ENCODE results near the gene RAPGEF2.
"Not testable (repeated sequence)": the region's sequence is repeated elsewhere in the genome, so short reads cannot be mapped to it uniquely, and the experiment has no call there.

Gene RAPGEF2

DNA sequence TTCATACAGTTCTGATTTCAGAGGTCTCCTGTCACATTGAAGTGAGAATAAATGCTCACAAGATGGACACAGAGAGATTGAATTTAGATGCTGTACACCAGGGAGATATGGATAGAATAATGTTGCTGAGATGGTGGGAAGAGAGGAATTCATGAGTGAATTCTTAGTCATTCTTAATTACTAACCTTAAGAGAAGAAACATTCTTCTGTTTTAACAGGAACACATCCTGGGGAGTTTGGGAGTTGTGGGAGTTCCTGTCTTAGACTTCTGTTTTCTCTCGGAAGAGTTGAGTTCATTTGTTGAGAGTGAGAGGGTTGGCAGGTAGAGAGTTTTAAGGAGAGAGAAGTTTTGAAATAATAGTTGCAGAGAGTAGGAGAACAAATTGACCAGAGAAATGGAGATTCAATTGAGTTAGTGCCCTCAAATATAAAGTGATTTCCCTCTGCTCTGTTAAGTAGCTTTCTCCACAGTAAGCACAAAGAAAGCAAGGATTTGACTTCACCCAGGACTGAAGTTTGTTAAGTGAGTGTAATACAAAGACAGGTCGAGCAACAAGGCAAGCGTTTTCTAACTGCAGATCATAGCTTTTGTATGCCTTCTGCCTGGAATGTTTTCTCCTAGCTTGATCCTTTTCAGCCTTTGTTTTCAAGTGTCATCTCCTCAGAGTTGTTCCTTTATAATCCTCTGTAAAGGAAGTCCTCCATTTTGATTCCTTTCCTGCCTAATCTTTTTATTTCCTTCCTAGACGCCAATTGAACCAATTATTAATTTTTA is 205.9 kb downstream of the RAPGEF2 start:
- Histone ChIP-seq H3K9me3 (ENCODE audit: control insufficient read depth, low read length) (no peaks in the 10 kb centered on the region), H3K4me1 (ENCODE audit: control insufficient read depth, insufficient read depth, low read length, poor library complexity, severe bottlenecking) (no peaks in the 10 kb centered on the region), H3K27ac (ENCODE audit: insufficient read depth, low read length, poor library complexity, severe bottlenecking) (no peak overlapping the region), H3K27me3 (replicated peaks; ENCODE audit: control insufficient read depth, insufficient read depth, low read length, poor library complexity, severe bottlenecking) (no peaks in the 10 kb centered on the region), H3K36me3 (ENCODE audit: control insufficient read depth, insufficient read depth, low read length) (no peaks in the 10 kb centered on the region), H3K4me3 (ENCODE audit: insufficient read depth, low read depth, low read length, poor library complexity, severe bottlenecking) (no peak overlapping the region)
- no peak for DNase-seq

DNA sequence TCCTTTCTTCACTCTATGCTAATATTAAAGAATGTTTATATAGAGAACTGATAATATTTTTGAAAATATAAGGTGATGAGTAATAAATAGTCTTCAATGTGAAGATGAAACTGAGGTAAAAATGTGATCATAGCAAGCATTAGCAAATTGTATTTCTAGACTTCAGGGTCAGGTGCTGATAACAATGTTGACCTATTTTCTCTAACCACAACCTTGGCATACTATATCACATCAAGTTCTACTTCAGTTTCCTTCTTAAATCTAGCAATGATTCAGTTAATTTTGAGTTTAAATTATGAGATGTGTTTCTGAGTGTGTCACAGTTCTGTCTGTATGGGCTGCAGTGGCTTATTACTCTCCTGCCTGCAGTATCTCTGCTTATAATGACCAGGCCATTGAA is 209.4 kb downstream of the RAPGEF2 start:
- no peaks in the 10 kb centered on the region for H3K9me3 ChIP-seq (ENCODE audit: control insufficient read depth, low read length)
- H3K27ac ChIP-seq (ENCODE audit: insufficient read depth, low read length, poor library complexity, severe bottlenecking), result no peak overlapping the region
- DNase-seq, result no peak
- H3K4me3 ChIP-seq (ENCODE audit: insufficient read depth, low read depth, low read length, poor library complexity, severe bottlenecking), result no peak overlapping the region
- H3K4me1 ChIP-seq (ENCODE audit: control insufficient read depth, insufficient read depth, low read length, poor library complexity, severe bottlenecking), result no peaks in the 10 kb centered on the region
- H3K27me3 ChIP-seq (replicated peaks; ENCODE audit: control insufficient read depth, insufficient read depth, low read length, poor library complexity, severe bottlenecking), result no peaks in the 10 kb centered on the region
- H3K36me3 ChIP-seq (ENCODE audit: control insufficient read depth, insufficient read depth, low read length), result no peaks in the 10 kb centered on the region

DNA sequence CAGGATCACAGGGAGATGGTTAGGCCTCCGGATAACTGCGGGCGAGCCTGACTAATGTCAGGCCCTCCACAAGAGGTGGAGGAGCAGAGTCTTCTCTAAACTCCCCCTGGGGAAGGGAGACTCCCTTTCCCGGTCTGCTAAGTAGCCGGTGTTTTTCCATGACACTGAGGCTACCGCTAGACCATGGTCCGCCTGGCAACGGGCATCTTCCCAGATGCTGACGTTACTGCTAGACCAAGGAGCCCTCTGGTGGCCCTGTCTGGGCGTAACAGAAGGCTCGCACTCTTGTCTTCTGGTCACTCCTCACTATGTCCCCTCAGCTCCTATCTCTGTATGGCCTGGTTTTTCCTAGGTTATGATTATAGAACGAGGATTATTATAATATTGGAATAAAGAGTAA is 213.0 kb downstream of the RAPGEF2 start:
- H3K4me3 ChIP-seq (ENCODE audit: insufficient read depth, low read depth, low read length, poor library complexity, severe bottlenecking); DNase-seq; H3K4me1 ChIP-seq (ENCODE audit: control insufficient read depth, insufficient read depth, low read length, poor library complexity, severe bottlenecking); H3K9me3 ChIP-seq (ENCODE audit: control insufficient read depth, low read length); H3K27ac ChIP-seq (ENCODE audit: insufficient read depth, low read length, poor library complexity, severe bottlenecking); H3K27me3 ChIP-seq (replicated peaks; ENCODE audit: control insufficient read depth, insufficient read depth, low read length, poor library complexity, severe bottlenecking); H3K36me3 ChIP-seq (ENCODE audit: control insufficient read depth, insufficient read depth, low read length): not testable (repeated sequence)

DNA sequence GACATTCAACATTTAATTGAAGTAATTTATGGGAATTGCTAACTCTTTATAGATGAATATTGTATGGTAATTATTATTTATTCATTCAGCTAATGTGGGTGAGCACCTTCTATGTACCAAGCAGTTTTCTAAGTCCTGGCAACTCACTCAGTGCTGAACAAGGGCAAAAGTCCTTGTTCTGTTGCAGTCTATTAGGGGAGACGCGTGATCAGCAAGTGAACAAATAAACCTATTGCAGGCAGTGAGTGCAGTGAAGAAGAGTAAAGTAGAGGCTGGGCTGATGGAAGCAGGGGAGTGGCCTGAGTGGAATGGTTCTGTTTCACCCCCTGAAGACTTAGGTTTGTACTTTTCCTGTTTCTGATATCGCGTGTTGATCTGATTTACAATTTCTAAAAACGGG is 214.3 kb downstream of the RAPGEF2 start:
- DNase-seq, result no peak
- H3K4me1 ChIP-seq (ENCODE audit: control insufficient read depth, insufficient read depth, low read length, poor library complexity, severe bottlenecking), result no peaks in the 10 kb centered on the region
- no peaks in the 10 kb centered on the region for H3K36me3 ChIP-seq (ENCODE audit: control insufficient read depth, insufficient read depth, low read length)
- H3K4me3 ChIP-seq (ENCODE audit: insufficient read depth, low read depth, low read length, poor library complexity, severe bottlenecking), result no peak overlapping the region
- no peak overlapping the region for H3K27ac ChIP-seq (ENCODE audit: insufficient read depth, low read length, poor library complexity, severe bottlenecking)
- no peaks in the 10 kb centered on the region for H3K27me3 ChIP-seq (replicated peaks; ENCODE audit: control insufficient read depth, insufficient read depth, low read length, poor library complexity, severe bottlenecking)
- no peaks in the 10 kb centered on the region for H3K9me3 ChIP-seq (ENCODE audit: control insufficient read depth, low read length)

DNA sequence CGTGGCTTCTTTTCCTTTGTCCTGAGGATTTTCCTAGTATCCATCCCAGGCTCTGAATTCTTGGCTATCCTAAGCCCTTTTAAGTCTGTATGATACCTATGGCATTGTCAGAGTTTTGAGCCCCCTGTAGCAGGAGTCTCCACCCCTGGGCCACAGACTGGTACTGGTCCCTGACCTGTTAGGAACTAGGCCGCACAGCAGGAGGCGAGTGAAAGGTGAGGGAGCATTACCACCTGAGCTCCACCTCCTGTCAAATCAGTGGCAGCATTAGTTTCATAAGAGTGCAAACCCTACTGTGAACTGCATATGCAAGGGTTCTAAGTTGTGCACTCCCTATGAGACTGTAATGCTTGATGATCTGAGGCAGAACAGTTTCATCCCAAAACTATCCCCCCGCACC is 216.1 kb downstream of the RAPGEF2 start:
- H3K36me3 ChIP-seq (ENCODE audit: control insufficient read depth, insufficient read depth, low read length), result no peaks in the 10 kb centered on the region

DNA sequence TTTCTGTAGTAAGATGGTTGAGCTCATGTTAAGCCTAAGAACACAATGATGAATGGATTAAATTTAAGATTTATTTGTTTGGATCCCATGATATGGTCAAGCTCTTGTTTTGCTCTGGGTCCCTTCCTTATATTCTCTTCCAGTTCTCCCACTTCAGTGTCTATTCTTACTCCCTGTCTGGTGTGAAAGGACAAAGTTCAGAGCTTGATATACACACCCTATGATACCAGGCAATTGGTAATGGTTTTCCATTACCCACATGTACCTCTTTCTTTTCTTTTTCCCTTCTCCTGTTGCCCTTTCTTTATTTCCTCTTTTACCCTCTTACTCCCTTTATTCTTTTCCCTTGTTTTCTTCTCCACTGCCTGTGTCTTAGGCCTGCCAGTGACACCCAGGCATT is 223.6 kb downstream of the RAPGEF2 start:
- Histone ChIP-seq H3K9me3 (ENCODE audit: control insufficient read depth, low read length) (no peaks in the 10 kb centered on the region), H3K36me3 (ENCODE audit: control insufficient read depth, insufficient read depth, low read length) (peaks cover 1% of the 10 kb centered on the region), H3K27me3 (replicated peaks; ENCODE audit: control insufficient read depth, insufficient read depth, low read length, poor library complexity, severe bottlenecking) (no peaks in the 10 kb centered on the region), H3K4me1 (ENCODE audit: control insufficient read depth, insufficient read depth, low read length, poor library complexity, severe bottlenecking) (no peaks in the 10 kb centered on the region), H3K27ac (ENCODE audit: insufficient read depth, low read length, poor library complexity, severe bottlenecking) (no peak overlapping the region), H3K4me3 (ENCODE audit: insufficient read depth, low read depth, low read length, poor library complexity, severe bottlenecking) (no peak overlapping the region)
- no peak for DNase-seq

More for the DNA sequence above, 216.1 kb downstream of the RAPGEF2 start:
- Histone ChIP-seq H3K4me1 (ENCODE audit: control insufficient read depth, insufficient read depth, low read length, poor library complexity, severe bottlenecking) (no peaks in the 10 kb centered on the region), H3K27ac (ENCODE audit: insufficient read depth, low read length, poor library complexity, severe bottlenecking) (no peak overlapping the region), H3K27me3 (replicated peaks; ENCODE audit: control insufficient read depth, insufficient read depth, low read length, poor library complexity, severe bottlenecking) (no peaks in the 10 kb centered on the region), H3K4me3 (ENCODE audit: insufficient read depth, low read depth, low read length, poor library complexity, severe bottlenecking) (no peak overlapping the region), H3K9me3 (ENCODE audit: control insufficient read depth, low read length) (no peaks in the 10 kb centered on the region)
- DNase-seq, result no peak

DNA sequence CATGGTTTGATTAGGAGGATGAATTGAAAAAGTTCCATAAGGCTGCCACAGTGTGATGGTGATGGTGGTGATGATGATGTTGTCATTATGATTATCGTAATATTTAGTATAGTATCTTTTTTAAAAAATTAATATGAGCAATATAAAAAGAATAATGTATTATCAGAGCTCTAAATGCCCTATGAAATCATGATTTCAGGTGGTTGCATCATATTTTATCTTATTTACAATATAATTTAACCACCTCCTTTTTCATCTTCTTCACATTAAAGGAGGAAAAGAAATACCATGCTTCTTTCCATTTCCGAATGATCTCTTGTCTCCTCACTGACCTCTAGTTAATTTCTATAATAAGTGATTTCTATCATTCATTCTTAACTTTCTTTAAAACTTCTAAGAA is 225.9 kb downstream of the RAPGEF2 start:
- Histone ChIP-seq H3K4me3 (ENCODE audit: insufficient read depth, low read depth, low read length, poor library complexity, severe bottlenecking) (no peak overlapping the region), H3K27me3 (replicated peaks; ENCODE audit: control insufficient read depth, insufficient read depth, low read length, poor library complexity, severe bottlenecking) (no peaks in the 10 kb centered on the region), H3K4me1 (ENCODE audit: control insufficient read depth, insufficient read depth, low read length, poor library complexity, severe bottlenecking) (no peaks in the 10 kb centered on the region), H3K9me3 (ENCODE audit: control insufficient read depth, low read length) (no peaks in the 10 kb centered on the region), H3K27ac (ENCODE audit: insufficient read depth, low read length, poor library complexity, severe bottlenecking) (no peak overlapping the region), H3K36me3 (ENCODE audit: control insufficient read depth, insufficient read depth, low read length) (peaks cover 6% of the 10 kb centered on the region)
- no peak for DNase-seq

DNA sequence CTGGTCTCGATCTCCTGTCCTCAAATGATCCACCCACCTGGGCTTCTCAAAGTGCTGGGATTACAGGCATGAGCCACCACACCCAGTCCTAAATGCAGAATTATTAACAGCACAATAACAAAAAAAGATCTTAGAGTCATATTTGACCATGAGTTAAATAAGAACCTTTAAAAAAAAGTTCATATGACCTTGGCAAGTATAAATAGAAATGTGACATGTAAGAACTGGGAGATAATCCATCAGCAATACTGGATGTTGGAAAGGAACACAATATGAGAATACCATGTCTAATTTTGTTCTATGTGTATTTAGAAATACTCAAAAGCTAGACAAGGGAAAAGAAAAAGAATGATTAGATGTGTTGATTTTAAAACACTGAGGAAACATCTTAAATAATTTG is 231.6 kb downstream of the RAPGEF2 start:
- Histone ChIP-seq H3K9me3 (ENCODE audit: control insufficient read depth, low read length) (no peaks in the 10 kb centered on the region), H3K4me1 (ENCODE audit: control insufficient read depth, insufficient read depth, low read length, poor library complexity, severe bottlenecking) (no peaks in the 10 kb centered on the region), H3K4me3 (ENCODE audit: insufficient read depth, low read depth, low read length, poor library complexity, severe bottlenecking) (no peak overlapping the region), H3K27ac (ENCODE audit: insufficient read depth, low read length, poor library complexity, severe bottlenecking) (no peak overlapping the region), H3K27me3 (replicated peaks; ENCODE audit: control insufficient read depth, insufficient read depth, low read length, poor library complexity, severe bottlenecking) (no peaks in the 10 kb centered on the region), H3K36me3 (ENCODE audit: control insufficient read depth, insufficient read depth, low read length) (peaks cover 11% of the 10 kb centered on the region)
- no peak for DNase-seq

DNA sequence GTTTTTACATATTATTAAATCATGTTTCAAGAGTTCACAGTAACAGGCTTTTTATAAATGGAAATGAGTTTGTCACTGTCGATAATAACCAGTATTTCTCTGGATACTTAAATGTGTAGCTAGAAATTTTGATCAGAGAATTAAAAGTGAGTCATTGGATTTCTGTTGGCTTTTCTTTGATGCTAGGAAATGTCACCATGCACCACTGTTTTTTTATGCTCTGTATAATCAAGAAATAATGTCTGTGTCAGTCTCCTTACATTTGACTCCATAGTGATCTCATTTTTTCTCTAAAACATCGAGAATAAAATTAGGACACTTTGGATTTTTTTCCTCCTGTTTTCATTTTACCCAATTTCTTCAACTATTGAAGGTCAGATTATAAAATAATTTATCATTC is 234.2 kb downstream of the RAPGEF2 start:
- DNase-seq, result no peak
- no peaks in the 10 kb centered on the region for H3K4me1 ChIP-seq (ENCODE audit: control insufficient read depth, insufficient read depth, low read length, poor library complexity, severe bottlenecking)
- H3K9me3 ChIP-seq (ENCODE audit: control insufficient read depth, low read length), result no peaks in the 10 kb centered on the region
- no peak overlapping the region for H3K27ac ChIP-seq (ENCODE audit: insufficient read depth, low read length, poor library complexity, severe bottlenecking)
- H3K36me3 ChIP-seq (ENCODE audit: control insufficient read depth, insufficient read depth, low read length), result peaks cover 8% of the 10 kb centered on the region
- H3K4me3 ChIP-seq (ENCODE audit: insufficient read depth, low read depth, low read length, poor library complexity, severe bottlenecking), result no peak overlapping the region
- no peaks in the 10 kb centered on the region for H3K27me3 ChIP-seq (replicated peaks; ENCODE audit: control insufficient read depth, insufficient read depth, low read length, poor library complexity, severe bottlenecking)

DNA sequence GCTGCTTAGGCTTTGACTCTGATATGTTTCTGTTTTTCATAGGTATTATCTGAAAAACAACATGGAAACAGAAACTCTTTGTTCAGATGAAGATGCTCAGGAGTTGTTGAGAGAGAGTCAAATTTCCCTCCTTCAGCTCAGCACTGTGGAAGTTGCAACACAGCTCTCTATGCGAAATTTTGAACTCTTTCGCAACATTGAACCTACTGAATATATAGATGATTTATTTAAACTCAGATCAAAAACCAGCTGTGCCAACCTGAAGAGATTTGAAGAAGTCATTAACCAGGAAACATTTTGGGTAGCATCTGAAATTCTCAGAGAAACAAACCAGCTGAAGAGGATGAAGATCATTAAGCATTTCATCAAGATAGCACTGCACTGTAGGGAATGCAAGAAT is 238.6 kb downstream of the RAPGEF2 start:
- Histone ChIP-seq H3K9me3 (ENCODE audit: control insufficient read depth, low read length) (no peaks in the 10 kb centered on the region), H3K27me3 (replicated peaks; ENCODE audit: control insufficient read depth, insufficient read depth, low read length, poor library complexity, severe bottlenecking) (no peaks in the 10 kb centered on the region), H3K36me3 (ENCODE audit: control insufficient read depth, insufficient read depth, low read length) (peaks cover 20% of the 10 kb centered on the region), H3K27ac (ENCODE audit: insufficient read depth, low read length, poor library complexity, severe bottlenecking) (no peak overlapping the region), H3K4me3 (ENCODE audit: insufficient read depth, low read depth, low read length, poor library complexity, severe bottlenecking) (no peak overlapping the region), H3K4me1 (ENCODE audit: control insufficient read depth, insufficient read depth, low read length, poor library complexity, severe bottlenecking) (no peaks in the 10 kb centered on the region)
- DNase-seq, result no peak
